ENCODE measurements around the gene CPZ.
"Not testable (repeated sequence)": the region's sequence is repeated elsewhere in the genome, so short reads cannot be mapped to it uniquely, and the experiment has no call there.

The CPZ gene

DNA sequence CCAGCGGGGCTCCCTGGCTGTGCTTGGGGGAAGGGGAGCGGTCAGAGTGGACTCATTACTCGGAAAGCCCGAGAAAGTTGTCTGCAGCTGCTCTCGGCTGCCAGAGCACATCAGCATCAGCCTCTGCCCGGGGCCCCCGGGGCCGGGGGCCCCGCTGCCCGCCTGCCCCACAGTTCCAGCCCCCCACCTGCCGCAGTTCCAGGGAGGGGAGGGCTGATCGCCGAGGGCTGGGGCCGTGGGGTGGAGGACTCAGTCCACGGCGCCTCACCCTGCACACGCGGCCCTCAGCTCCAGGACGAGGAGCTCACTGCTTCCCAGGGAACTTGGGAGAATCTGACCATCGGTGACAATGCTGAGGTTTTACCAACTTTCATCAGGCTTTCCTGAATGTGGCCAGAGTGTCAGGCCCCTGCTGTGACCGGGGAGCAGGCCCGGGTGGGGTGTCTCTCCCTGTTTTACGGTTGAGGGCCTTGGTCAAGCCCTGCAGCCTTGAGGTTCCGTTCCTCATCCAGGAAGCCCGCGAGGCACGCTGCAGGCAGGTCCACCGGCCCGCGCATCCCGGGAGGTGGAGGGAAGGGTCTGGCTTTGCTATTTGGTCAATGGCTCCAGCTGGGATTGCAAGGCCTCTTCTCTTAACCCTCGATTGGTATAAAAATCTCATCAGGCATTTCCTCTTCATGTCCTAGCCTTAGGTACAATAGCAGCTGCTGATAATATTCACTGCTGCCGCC lies 57.2 kb downstream of the CPZ start:
- no peak for DNase-seq (ENCODE audit: low read depth in 1 of 2, low spot score in 1 of 2)

DNA sequence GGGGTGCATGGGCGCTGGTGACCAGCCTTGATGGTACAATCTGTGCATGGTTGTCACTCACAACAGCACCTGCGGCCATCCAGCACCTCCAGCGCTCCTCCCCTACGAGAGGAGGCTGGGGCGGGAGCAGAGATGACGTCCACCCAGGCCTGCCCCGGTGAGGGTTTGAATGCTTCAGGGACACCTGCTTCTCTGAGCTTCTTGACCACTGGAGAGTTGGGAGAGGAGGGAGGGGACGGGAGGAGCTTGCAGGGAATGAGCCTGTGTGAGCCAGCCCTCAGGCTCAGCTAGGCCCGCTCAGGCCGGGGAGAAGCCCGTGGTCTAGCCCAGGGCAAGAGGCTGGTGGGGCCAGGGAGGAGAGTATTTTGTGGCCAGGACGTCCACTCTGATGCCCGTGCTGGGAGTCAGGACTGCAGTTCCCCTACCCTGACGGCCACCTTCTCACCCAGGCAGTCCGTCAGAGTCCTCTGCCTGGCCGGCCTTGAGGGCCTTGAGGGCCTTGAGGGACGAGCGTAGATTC lies 59.2 kb downstream of the CPZ start:
- DNase-seq (ENCODE audit: low read depth in 1 of 2, low spot score in 1 of 2), result no peak

DNA sequence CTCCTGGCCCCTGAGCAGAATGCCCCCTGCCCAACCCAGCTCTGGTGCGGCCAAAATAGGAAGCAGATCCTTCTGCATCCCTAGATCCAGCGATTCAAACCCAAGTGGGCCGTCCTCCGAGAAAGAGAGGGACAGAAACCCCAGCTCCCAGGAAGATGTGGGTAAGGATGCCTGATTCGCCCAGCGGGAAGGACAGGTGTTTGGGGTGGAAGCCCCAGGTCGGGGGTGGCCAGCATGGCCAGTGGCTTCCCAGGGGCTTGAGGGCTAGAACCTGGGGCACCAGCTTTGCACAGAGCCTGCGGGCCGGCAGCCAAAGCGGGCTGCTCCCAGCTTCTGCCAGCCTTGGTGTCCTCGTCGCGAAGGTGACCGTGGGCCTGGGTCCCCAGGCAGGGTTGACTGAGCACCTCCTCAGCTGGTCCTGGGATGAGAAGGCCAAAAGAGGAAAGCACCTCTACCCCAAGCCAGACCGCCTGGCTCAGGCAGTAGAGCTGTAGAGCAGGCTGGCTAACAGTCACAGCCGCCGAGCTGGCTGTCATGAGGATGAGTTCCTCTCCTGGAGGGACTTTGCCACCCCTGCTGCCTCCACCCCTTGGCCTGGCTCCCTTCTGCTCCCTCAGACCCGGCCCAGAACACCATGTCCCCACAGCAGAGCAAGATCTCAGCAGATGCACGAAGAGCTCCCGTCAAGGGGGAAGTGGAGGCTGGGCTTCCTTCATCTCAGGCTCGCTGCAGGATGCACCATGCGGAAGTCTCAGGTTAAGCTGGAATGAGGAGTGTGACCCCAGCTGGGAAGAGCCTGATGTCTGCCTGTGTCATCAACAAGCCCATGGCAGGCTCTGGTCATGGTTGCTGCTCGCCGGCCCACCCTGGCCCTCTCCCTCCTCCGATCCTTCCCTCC lies 59.9 kb downstream of the CPZ start:
- DNase-seq (ENCODE audit: low read depth in 1 of 2, low spot score in 1 of 2), result no peak

DNA sequence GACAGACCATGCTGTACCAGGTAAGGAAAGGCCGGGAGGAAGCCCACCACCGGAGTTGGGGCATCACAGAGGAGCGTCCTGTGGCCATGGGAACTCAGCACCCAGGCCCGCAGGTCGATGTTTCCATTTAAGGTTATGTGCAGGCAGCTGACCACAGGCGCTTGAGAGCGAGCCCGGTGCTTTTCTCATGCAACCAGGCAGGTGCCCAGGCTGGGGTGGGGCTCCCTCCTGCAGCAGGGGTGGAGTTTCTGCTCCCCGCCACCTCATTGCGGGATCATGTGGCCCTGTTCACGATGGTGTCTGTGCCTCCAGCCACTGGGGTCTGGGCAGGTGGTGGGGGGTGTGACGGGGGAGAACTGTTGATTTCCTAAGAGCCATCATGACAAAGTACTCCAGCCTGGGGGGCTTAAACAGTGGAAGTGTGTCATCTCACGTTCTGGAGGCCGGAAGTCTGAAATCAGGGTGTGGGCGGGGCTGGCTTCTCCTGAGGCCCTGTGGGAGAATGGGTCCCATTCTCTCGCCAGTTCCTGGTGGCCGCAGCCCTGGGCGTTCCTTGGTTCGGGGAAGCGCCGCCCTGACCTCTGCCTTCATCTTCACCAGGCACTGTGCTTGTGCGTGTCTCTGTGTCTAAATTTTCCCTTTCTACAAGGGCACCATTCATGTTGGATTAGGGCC lies 60.9 kb downstream of the CPZ start:
- no peak for DNase-seq (ENCODE audit: low read depth in 1 of 2, low spot score in 1 of 2)

DNA sequence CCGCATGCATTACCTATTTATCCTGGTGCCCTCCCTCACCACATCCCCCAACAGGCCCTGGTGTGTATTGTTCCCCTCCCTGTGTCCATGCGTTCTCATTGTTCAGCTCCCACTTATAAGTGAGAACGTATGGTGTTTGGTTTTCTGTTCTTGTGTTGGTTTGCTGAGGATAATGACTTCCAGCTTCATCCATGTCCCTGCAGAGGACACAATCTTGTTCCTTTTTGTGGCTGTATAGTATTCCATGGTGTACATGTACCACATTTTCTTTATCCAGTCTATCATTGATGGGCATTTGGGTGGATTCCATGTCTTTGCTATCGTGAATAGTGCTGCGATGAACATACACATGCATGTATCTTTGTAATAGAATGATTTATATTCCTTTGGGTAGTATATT lies 61.6 kb downstream of the CPZ start:
- DNase-seq (ENCODE audit: low read depth in 1 of 2, low spot score in 1 of 2), result not testable (repeated sequence)

DNA sequence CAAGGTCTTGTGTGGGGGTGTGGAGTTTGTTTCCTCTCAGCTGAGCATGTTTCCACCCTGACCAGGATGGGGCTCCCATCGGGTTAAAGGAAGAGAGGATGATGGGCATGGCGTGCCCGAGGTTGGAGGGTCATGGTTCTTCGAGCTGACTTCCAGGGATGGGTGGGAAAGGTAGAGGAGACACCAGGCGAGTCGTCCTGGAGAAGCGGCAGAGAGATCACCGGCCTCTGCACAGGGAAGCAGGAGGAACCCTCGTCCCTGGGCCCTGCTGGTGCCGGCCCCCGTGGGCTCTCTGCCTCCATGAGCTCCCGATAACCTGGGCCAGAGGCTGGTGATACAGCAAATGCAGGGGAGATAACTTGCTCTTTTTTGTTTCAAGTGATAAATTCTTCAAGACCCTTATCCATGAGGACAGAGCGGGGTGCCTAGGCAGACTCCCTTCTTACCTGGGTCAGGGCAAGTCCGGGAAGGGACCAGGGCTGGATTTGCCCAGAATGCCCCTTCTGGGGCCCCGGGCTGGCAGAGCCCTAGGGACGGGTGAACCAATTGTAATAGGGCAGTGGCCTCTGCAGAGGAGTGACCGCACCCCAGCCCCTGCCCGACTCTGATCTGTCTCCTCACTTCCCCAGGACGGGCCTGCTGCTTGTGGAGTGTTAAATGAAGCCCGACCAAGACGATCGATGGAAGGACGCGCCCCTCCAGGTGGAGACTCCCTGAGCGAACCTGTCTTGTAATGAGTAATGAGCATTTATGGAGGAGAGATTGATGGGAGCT lies 63.0 kb downstream of the CPZ start:
- no peak for DNase-seq (ENCODE audit: low read depth in 1 of 2, low spot score in 1 of 2)

DNA sequence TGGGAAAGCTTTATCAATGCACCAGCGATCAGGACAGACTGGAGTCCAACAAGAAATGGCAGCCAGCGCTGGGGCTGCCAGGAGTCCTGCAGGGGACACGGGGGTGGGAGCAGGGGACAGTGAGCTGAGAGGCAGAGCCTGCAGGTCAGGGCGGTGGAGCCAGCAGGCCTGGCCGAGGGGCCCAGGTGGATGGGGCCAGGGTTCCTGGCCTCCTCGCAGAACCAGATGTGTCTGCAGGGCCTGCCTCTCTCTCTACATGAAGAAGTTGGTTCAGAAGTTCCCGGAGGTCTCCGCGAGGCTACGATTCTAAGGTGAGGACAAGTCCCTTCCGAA lies 63.6 kb downstream of the CPZ start:
- DNase-seq (ENCODE audit: low read depth in 1 of 2, low spot score in 1 of 2), result no peak

DNA sequence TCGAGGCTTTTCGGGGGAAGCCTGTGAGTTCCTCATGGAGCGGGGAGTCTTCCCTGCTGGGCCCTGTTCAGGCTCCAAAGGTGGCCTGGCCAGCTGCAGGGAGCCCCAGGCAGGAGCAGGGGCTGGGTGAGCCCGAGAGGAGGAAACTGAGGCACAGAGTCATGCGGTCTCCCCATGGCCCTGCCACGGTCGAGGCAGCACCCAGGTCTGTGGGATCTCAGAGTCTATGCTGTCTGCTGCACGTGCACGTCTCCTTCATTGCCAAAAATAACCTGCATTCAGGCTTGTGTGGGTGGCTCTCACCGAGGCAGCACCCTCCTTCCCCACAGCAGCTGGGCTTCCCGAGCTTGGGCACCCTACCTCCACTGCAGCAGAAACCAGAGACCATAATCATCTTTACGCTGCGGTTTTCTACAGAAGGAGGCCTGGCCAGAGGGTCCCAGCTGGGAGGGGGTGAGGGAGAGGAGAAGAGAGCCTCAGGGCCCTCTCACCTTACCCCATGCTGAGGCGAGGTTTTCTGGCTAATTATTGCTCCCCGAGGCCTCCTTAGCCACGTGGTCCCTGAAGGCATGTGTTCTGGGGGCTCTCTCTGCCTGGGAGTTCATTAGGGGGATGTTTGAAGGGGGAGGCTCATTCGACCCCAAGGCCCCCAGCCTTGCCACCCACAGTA lies 64.3 kb downstream of the CPZ start:
- no peak for DNase-seq (ENCODE audit: low read depth in 1 of 2, low spot score in 1 of 2)

DNA sequence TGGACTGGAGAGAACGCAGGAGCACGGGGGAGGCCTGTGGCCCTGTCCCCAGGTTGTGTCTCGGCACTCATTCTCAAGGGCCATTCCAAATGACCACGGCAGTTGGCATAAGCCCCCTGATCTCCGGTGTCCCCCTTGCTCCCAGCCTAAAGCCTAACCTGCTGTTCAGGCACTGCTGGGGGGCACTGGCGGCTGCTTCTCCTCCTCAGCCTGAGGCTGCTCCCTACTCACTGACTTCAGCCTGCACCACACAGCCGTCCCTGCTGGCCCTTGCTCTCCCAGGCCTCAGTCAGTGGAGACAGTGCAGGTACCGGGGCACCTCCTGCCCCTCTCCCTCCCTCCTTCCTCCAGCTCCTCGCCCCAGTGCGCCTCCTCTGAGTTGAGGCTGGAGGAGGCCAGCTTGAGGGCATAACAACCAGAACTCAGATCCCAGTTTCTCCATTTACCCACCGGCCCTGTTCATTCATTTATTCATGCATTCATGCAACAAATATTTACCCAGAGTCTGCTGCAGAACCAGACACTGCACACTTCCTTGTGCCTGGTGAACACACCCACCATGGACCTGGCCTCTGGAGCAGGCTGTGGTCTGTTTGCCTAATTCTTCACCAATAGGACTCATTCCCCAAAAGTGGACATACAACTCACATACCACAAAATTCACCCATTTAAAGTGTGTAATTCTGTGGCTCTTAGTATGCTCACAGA lies 65.0 kb downstream of the CPZ start:
- no peak for DNase-seq (ENCODE audit: low read depth in 1 of 2, low spot score in 1 of 2)

DNA sequence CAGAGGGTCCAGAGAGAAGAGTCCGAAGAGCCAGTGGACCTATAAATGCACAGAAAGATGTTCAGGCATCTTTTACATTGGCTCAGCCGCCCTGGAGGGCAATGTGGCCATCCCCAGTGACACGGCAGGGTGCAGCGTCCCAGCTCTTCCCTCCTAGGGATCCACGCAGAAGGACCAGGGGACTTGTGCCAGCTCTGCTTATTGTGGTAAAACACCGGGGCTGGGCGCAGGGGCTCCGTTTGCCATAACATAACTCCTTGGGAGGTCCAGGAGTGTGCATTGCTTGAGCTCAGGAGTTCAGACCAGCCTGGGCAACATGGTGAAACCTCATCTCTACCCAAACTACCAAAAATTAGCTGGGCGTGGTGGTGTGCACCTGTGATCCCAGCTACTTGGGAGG lies 70.2 kb downstream of the CPZ start:
- DNase-seq (ENCODE audit: low read depth in 1 of 2, low spot score in 1 of 2), result no peak

DNA sequence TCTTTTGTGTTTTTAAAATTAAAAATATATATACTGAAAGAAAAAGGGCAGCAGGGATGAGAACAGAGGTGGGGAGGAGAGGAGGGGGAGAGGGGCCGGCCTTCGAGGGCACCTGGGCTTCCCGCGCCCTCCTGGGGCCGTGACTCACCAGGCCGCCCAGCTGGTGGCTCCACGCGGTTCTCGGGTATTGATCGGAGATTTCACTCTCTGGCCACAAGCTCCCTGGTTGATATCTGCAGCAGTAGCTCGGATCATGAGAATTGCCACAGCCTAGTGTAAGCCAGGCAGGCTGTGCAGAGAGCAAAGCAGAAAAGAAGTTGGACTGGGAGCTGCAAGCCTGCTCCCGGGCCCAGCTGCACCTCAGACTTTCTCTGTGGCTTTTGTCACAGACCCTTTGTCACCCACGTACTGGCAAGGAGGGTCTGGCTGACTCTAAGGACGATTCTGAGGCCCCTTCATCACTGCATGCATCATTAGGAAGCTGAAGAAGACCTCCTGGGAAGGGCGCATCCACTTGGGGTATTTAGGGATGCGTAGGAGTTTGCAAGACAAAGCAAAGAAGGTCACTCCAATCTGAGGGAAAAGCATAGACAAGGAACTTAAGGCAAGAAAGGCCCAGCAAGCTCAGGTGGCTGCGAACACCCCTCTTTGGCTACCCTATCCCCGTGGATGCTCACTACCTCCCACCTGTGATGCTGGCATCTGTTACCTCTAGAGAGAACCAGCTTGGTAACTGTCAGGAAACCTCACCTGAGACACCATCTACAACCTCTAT lies 71.7 kb downstream of the CPZ start:
- DNase-seq (ENCODE audit: low read depth in 1 of 2, low spot score in 1 of 2), result no peak

DNA sequence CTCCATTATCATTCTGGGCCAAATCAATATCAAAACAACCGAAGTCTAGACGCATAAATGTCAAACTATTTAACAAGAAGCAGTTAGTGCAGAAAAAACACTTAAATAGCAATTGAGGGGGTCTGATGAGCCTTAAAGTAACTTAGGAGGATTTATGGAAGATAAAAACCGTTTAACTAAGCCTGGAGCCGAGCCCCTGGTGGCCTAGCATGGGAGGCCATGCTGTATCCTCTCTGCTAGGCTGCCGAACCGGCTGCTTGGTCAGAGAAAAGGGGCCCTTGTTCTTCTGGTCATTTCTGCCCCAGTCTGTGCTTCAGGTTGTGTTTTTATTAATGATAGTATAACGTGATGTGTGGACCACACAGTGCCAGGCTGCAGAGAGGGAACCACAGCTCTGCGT lies 72.4 kb downstream of the CPZ start:
- no peak for DNase-seq (ENCODE audit: low read depth in 1 of 2, low spot score in 1 of 2)

DNA sequence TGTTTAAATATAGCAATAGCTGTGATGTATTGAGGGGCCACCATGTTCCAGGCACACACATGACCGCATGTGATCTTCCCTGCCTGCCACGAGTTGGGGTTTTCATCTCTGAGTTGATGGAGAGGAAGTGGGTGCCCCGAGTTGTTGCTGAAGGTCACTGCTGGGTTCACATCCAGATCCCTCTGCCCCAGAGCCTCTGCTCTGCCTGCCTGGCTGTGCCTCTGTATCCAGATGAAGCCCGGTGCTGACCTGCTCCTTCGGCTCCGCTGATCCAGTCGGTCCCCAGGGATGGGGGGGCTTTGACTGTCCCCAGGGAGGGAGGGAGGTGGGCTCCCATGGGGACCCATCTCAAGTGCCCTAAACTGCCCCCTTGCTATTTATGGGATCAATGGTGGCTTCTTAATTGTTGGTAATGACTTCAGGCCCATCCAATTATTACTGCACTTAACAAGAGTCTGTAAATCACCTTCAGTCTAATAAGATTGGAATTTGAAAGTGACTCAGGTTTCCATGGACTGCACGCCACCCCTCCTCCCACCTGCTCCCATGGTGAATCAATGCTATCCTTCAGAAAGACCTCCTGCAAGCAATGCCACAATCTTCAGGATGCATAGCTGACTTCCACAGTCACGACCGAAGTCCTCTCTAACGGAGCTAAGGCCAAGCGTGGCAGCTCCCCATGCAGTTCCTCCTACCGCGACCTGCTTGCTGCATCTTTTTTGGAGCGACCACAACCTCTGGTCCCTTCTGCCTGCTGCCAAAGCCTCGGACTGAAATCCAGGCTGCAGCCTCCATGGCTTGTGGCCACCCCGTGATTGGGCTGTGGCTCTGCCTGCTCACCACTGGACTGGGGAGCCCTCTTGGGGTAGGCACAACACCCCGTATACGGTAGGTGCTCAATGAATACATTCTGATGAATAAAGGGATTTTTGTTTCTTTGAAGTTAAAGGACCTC lies 73.1 kb downstream of the CPZ start:
- no peak for DNase-seq (ENCODE audit: low read depth in 1 of 2, low spot score in 1 of 2)

DNA sequence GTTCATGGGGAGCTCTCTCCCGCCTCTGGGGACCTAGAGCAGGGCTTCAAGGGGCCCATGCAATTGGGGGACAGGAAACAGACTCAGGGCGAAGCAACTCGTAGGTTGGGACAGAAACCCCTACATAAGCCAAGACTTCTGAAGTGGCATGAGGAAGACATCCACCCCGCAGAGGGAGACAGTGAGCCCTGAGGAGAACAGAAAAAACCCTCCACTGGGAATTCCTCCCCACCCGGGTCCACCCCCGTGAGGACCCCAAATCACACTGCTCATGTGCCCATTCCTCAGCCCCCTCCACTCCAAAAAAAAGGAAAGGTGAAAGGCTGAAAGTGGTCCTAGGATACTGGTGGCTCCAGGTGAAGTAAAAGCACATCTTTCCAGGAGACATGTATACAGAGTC lies 74.0 kb downstream of the CPZ start:
- no peak for DNase-seq (ENCODE audit: low read depth in 1 of 2, low spot score in 1 of 2)

Measured in activated T-helper 1 cell treated with anti-CD3 and anti-CD28 coated beads, Interleukin-2, amount 50 U/mL, for 16 hours (primary cell).